Thymus (tissue), 2 donors: ENCODE measurements around the gene GRAMD1A. TPM values are rescaled to one million over a fixed set of nuclear protein-coding genes. Genes with fewer than 3 reads are reported as not detected.

Source experiments
- polyA plus RNA-seq: library from polyadenylated mRNA; stranded (reverse); fragments of 200-250 nt; gene quantifications from one replicate; pipeline ENCODE4 v1.2.3, GENCODE V29; 2013
- total RNA-seq: library from RNA; stranded (reverse); fragments of 120-200 nt; gene quantifications from one replicate; pipeline ENCODE4 v1.2.4, GENCODE V29; 2013
- donor health status: healthy.

The GRAMD1A gene
- total and polyA plus RNA-seq, 2 donors = 18.7 to 51.9 TPM

Other genes starting within 250 kb of the GRAMD1A start
- gene ZNF599, start 227.1 kb upstream of the GRAMD1A start, total RNA-seq = 7.7 TPM
- 9.5 TPM for gene ZNF599, start 227.1 kb upstream of the GRAMD1A start, polyA plus RNA-seq
- gene ZNF30, start 73.4 kb upstream of the GRAMD1A start, total RNA-seq = 2.5 TPM
- 3.9 TPM for gene ZNF30, start 73.4 kb upstream of the GRAMD1A start, polyA plus RNA-seq
- gene ZNF792, start 36.1 kb upstream of the GRAMD1A start, total RNA-seq = 5.4 TPM
- gene ZNF792, start 36.1 kb upstream of the GRAMD1A start, polyA plus RNA-seq = 2.6 TPM
- 0.28 TPM for gene SCN1B, start 30.1 kb downstream of the GRAMD1A start, total RNA-seq
- gene SCN1B, start 30.1 kb downstream of the GRAMD1A start, polyA plus RNA-seq = 3.4 TPM
- gene HPN, start 41.4 kb downstream of the GRAMD1A start, total RNA-seq = 0.66 TPM
- gene HPN, start 41.4 kb downstream of the GRAMD1A start, polyA plus RNA-seq = 0.82 TPM
- 22.8 TPM for gene FXYD3, start 115.5 kb downstream of the GRAMD1A start, total RNA-seq
- gene FXYD3, start 115.5 kb downstream of the GRAMD1A start, polyA plus RNA-seq = 175 TPM
- gene LGI4, start 134.7 kb downstream of the GRAMD1A start, total RNA-seq = 0.52 TPM
- gene LGI4, start 134.7 kb downstream of the GRAMD1A start, polyA plus RNA-seq = 9.8 TPM
- 3.2 TPM for gene FXYD1, start 138.5 kb downstream of the GRAMD1A start, total RNA-seq
- gene FXYD1, start 138.5 kb downstream of the GRAMD1A start, polyA plus RNA-seq = 17.1 TPM
- not detected for gene FXYD7, start 142.9 kb downstream of the GRAMD1A start, total RNA-seq
- 1.9 TPM for gene FXYD7, start 142.9 kb downstream of the GRAMD1A start, polyA plus RNA-seq
- gene FXYD5, start 154.4 kb downstream of the GRAMD1A start, total RNA-seq = 42.6 TPM
- gene FXYD5, start 154.4 kb downstream of the GRAMD1A start, polyA plus RNA-seq = 136 TPM
- not detected for gene FAM187B, start 228.4 kb downstream of the GRAMD1A start, total RNA-seq
- gene FAM187B, start 228.4 kb downstream of the GRAMD1A start, polyA plus RNA-seq = 0.09 TPM
- gene LSR, start 248.7 kb downstream of the GRAMD1A start, total RNA-seq = 5.7 TPM
- gene LSR, start 248.7 kb downstream of the GRAMD1A start, polyA plus RNA-seq = 20.1 TPM